A673 (cell line): Measurements from ENCODE around the gene KMT5B. TPM values are rescaled to one million over a fixed set of nuclear protein-coding genes. Genes with fewer than 3 reads are reported as not detected.

Source experiments
- BruUV-seq: library from RNA; stranded (reverse); fragments of 400-500 nt; replicated peaks from 2 replicates; lab custom pipeline; 2021; lab: Mats Ljungman, UMichigan
- CTCF ChIA-PET: fragments of 300-600 bp; sonication (Branson Sonifier 250); formaldehyde crosslinking; loops from one replicate; lab custom pipeline; 2022; ENCODE audit warnings: antibody characterized with exemption; lab: Charles Lee
- POLR2A ChIA-PET: fragments of 300-600 bp; sonication (Branson Sonifier 250); formaldehyde crosslinking; loops from one replicate; lab custom pipeline; 2022; ENCODE audit warnings: antibody characterized with exemption; ENCODE audit not compliant: low non-redundant PET; lab: Charles Lee
- DNase-seq: peaks from one replicate; pipeline ENCODE4 v3.0.0-alpha.2; 2015; ENCODE audit warnings: low spot score
- H3K27ac ChIP-seq: fragments of 200-600 bp; sonication (generic); 2 replicates; pipeline ENCODE4 v1.5.1; 2016; ENCODE audit warnings: mixed run types, low read depth, mild to moderate bottlenecking, mixed read lengths, antibody characterized with exemption, low read length; ENCODE audit not compliant: poor library complexity, severe bottlenecking
- H3K27me3 ChIP-seq: fragments of 200-600 bp; sonication (generic); replicated peaks from 2 replicates; pipeline ENCODE4 v1.6.1; 2017; ENCODE audit warnings: mixed run types, low read depth, mild to moderate bottlenecking, mixed read lengths, antibody characterized with exemption, low read length; ENCODE audit not compliant: insufficient read depth, poor library complexity
- H3K36me3 ChIP-seq: fragments of 200-600 bp; sonication (generic); 2 replicates; pipeline ENCODE4 v1.6.1; 2016; ENCODE audit warnings: mixed run types, mild to moderate bottlenecking, mixed read lengths, antibody characterized with exemption, low read length; ENCODE audit not compliant: insufficient read depth, poor library complexity, severe bottlenecking
- H3K4me1 ChIP-seq: fragments of 200-600 bp; sonication (generic); 2 replicates; pipeline ENCODE4 v1.6.1; 2017; ENCODE audit warnings: mixed run types, mild to moderate bottlenecking, mixed read lengths, antibody characterized with exemption, low read length; ENCODE audit not compliant: insufficient read depth, poor library complexity, severe bottlenecking
- H3K4me3 ChIP-seq: fragments of 200-600 bp; sonication (generic); 2 replicates; pipeline ENCODE4 v1.5.1; 2016; ENCODE audit warnings: low read depth, mixed run types, mild to moderate bottlenecking, mixed read lengths, low read length; ENCODE audit not compliant: poor library complexity, severe bottlenecking
- H3K9me3 ChIP-seq: fragments of 200-600 bp; sonication (generic); 2 replicates; pipeline ENCODE4 v1.6.1; 2016; ENCODE audit warnings: mixed run types, low read depth, mild to moderate bottlenecking, mixed read lengths, antibody characterized with exemption, low read length; ENCODE audit not compliant: poor library complexity, severe bottlenecking
- CTCF ChIP-seq: fragments of 300-800, 200-600 bp; sonication (generic); conservative IDR thresholded peaks from 2 replicates; pipeline ENCODE4 v1.5.1; 2017; ENCODE audit warnings: low read depth, mild to moderate bottlenecking, antibody characterized with exemption, low read length, moderate library complexity, mixed read lengths
- EZH2 ChIP-seq: fragments of 200-600 bp; sonication (generic); IDR thresholded peaks from 2 replicates; pipeline ENCODE4 v1.6.1; 2017; ENCODE audit warnings: borderline replicate concordance, low read depth, mild to moderate bottlenecking, mixed read lengths, antibody characterized with exemption, low read length; ENCODE audit not compliant: poor library complexity, severe bottlenecking
- intact Hi-C: fragments of 100-400 bp; cut with micrococcal nuclease; formaldehyde crosslinking; loops from one replicate; pipeline ENCODE4 v1.10.0; 2022; ENCODE audit not compliant: unreplicated experiment
- total RNA-seq: library from RNA; stranded (reverse); gene quantifications from 2 replicates; pipeline ENCODE4 v1.2.3, GENCODE V29; 2021

The KMT5B gene
- total RNA-seq, 1 experiment from 2014 or later, result 35.4 TPM

- no peak for DNase-seq
- Histone ChIP-seq H3K4me3 (no peak overlapping the region), H3K9me3 (no peaks in the 10 kb centered on the region), H3K27ac (no peak overlapping the region), H3K36me3 (no peaks in the 10 kb centered on the region), H3K27me3 (no peaks in the 10 kb centered on the region), H3K4me1 (no peaks in the 10 kb centered on the region)
- TF ChIP-seq CTCF (no peak), EZH2 (no peak)
- POLR2A ChIA-PET, result no interaction called here
- intact Hi-C loops, result no loop called here
- BruUV-seq, result no TSS peak
- CTCF ChIA-PET, result no interaction called here
Observed at GRCh38 chr11:68242616-68243015, 29.5 kb upstream of the KMT5B start.

GRCh38 chr11:68231621-68232020, 18.5 kb upstream of the KMT5B start:
- intact Hi-C loops, result no loop called here
- no TSS peak for BruUV-seq
- Histone ChIP-seq H3K4me3 (no peak overlapping the region), H3K27me3 (peaks cover 6% of the 10 kb centered on the region), H3K27ac (no peak overlapping the region), H3K36me3 (no peaks in the 10 kb centered on the region), H3K9me3 (no peaks in the 10 kb centered on the region), H3K4me1 (no peaks in the 10 kb centered on the region)
- TF ChIP-seq CTCF (no peak), EZH2 (no peak)
- DNase-seq, result no peak
- POLR2A ChIA-PET, result no interaction called here
- CTCF ChIA-PET, result no interaction called here

- no TSS peak for BruUV-seq
- Histone ChIP-seq H3K4me3 (no peak overlapping the region), H3K9me3 (no peaks in the 10 kb centered on the region), H3K36me3 (no peaks in the 10 kb centered on the region), H3K27me3 (peaks cover 2% of the 10 kb centered on the region), H3K4me1 (no peaks in the 10 kb centered on the region), H3K27ac (no peak overlapping the region)
- CTCF ChIA-PET, result no interaction called here
- POLR2A ChIA-PET, result no interaction called here
- intact Hi-C loops, result no loop called here
- DNase-seq, result no peak
- no peak for TF ChIP-seq CTCF
- TF ChIP-seq EZH2, result no peak
Observed at GRCh38 chr11:68229601-68230000, 16.5 kb upstream of the KMT5B start.
